Inflammatory macrophage treated with lipopolysaccharide for 1 hour (primary cell): Measurements from ENCODE around the gene COPE.
"Not testable (repeated sequence)": the region's sequence is repeated elsewhere in the genome, so short reads cannot be mapped to it uniquely, and the experiment has no call there.

Source experiments
- DNase-seq, 2 donors: peaks; one replicate each; pipeline ENCODE4 v3.0.0-alpha.2; 2020 to 2022

COPE gene

GRCh38 chr19:18905513-18906236 is 13.5 kb downstream of the COPE start:
- no peak for DNase-seq

GRCh38 chr19:18905058-18905456 is 14.1 kb downstream of the COPE start:
- DNase-seq, result no peak

GRCh38 chr19:18904334-18905057 is 14.7 kb downstream of the COPE start:
- no peak for DNase-seq

GRCh38 chr19:18903156-18904037 is 15.8 kb downstream of the COPE start:
- no peak for DNase-seq

GRCh38 chr19:18902519-18902918 is 16.7 kb downstream of the COPE start:
- DNase-seq, result not testable (repeated sequence)

GRCh38 chr19:18901491-18901890 is 17.7 kb downstream of the COPE start:
- DNase-seq, result no peak

GRCh38 chr19:18900700-18901481 is 18.3 kb downstream of the COPE start:
- DNase-seq, result no peak

- no peak for DNase-seq
These were observed 19.3 kb downstream of the COPE start for GRCh38 chr19:18899624-18900560.

- DNase-seq, result no peak
These were observed 20.4 kb downstream of the COPE start for GRCh38 chr19:18898607-18899408.

- DNase-seq, result no peak
These were observed 21.0 kb downstream of the COPE start for GRCh38 chr19:18898081-18898606.

GRCh38 chr19:18897094-18898029 is 21.8 kb downstream of the COPE start:
- DNase-seq, result no peak

GRCh38 chr19:18896421-18896841 is 22.8 kb downstream of the COPE start:
- DNase-seq, result no peak

- no peak for DNase-seq
These were observed 23.3 kb downstream of the COPE start, which contains the start of gene CERS1 for GRCh38 chr19:18895824-18896341. Gene CERS1, minus strand, starts transcription at chr19:18896158. Its CDS starts 86 bp downstream, at chr19:18896072.

- DNase-seq, result peak; percentile 26 to 31
These were observed 24.0 kb downstream of the COPE start for GRCh38 chr19:18895038-18895823.

- no peak for DNase-seq
These were observed 24.7 kb downstream of the COPE start for GRCh38 chr19:18894254-18895037.

GRCh38 chr19:18893587-18894253 is 25.5 kb downstream of the COPE start:
- no peak for DNase-seq
